Panc1 (cell line): ENCODE data around the gene PCSK5. TPM values are rescaled to one million over a fixed set of nuclear protein-coding genes. Genes with fewer than 3 reads are reported as not detected.

Experiments
- ATAC-seq: fragments of 200-7000 bp; cut with Tn5 transposase; 2 replicates; pipeline ENCODE4 v1.9.1; 2020; ENCODE audit warnings: mild to moderate bottlenecking, moderate library complexity
- BruUV-seq: library from RNA; stranded (reverse); fragments of 400-500 nt; replicated peaks from 2 replicates; lab custom pipeline; 2021; lab: Mats Ljungman, UMichigan
- CTCF ChIA-PET: fragments of 300-600 bp; sonication (Branson Sonifier 250); formaldehyde crosslinking; loops from one replicate; lab custom pipeline; 2022; ENCODE audit warnings: antibody characterized with exemption; lab: Charles Lee
- POLR2A ChIA-PET: fragments of 300-600 bp; sonication (Branson Sonifier 250); formaldehyde crosslinking; loops from one replicate; lab custom pipeline; 2022; ENCODE audit warnings: antibody characterized with exemption; lab: Charles Lee
- DNase-seq: peaks from one replicate; pipeline ENCODE4 v3.0.0-alpha.2; 2010; ENCODE audit warnings: low read depth, low spot score
- H3K27ac ChIP-seq: 2 replicates; pipeline ENCODE4 v1.5.1; 2011; ENCODE audit warnings: mild to moderate bottlenecking, low read length, inconsistent platforms
- H3K27me3 ChIP-seq: fragments of 200-500 bp; sonication (Bioruptor generic); 2 replicates; pipeline ENCODE4 v1.6.0; 2014; ENCODE audit warnings: low read length, inconsistent platforms; ENCODE audit not compliant: control insufficient read depth, insufficient read depth
- H3K36me3 ChIP-seq: fragments of 200-500 bp; sonication (Bioruptor generic); 2 replicates; pipeline ENCODE4 v1.5.1; 2014; ENCODE audit warnings: inconsistent platforms, mild to moderate bottlenecking, low read length, moderate library complexity; ENCODE audit not compliant: control insufficient read depth, insufficient read depth
- H3K4me1 ChIP-seq: 2 replicates; pipeline ENCODE4 v1.5.1; 2011; ENCODE audit warnings: inconsistent platforms, mild to moderate bottlenecking, low read length, moderate library complexity; ENCODE audit not compliant: control insufficient read depth, insufficient read depth
- H3K4me3 ChIP-seq, 2 experiments: 2 replicates each; pipeline ENCODE4 v1.5.1; 2011 to 2012; ENCODE audit warnings: low read depth in 2 of 2, low read length in 2 of 2, mild to moderate bottlenecking in 2 of 2, inconsistent platforms in 1 of 2, moderate library complexity in 1 of 2
- H3K9me3 ChIP-seq: fragments of 200-500 bp; sonication (Bioruptor generic); 2 replicates; pipeline ENCODE4 v1.5.1; 2014; ENCODE audit warnings: low read depth, mild to moderate bottlenecking, inconsistent platforms, low read length, moderate library complexity; ENCODE audit not compliant: control insufficient read depth, insufficient read depth
- POLR2AphosphoS5 ChIP-seq: IDR thresholded peaks from 2 replicates; pipeline ENCODE4 v1.6.1; 2012; ENCODE audit warnings: mild to moderate bottlenecking, low read depth, low read length, moderate library complexity
- SIN3A ChIP-seq: IDR thresholded peaks from 2 replicates; pipeline ENCODE4 v1.6.1; 2012; ENCODE audit warnings: low read depth, mild to moderate bottlenecking, low read length, moderate library complexity, borderline replicate concordance; ENCODE audit not compliant: insufficient read depth
- TCF7L2 ChIP-seq: IDR thresholded peaks from 2 replicates; pipeline ENCODE4 v1.6.1; 2011; ENCODE audit warnings: mild to moderate bottlenecking, low read depth, low read length, inconsistent platforms
- in situ Hi-C: cut with HindIII; loops from 2 replicates; pipeline ENCODE4 v1.10.0; 2016; ENCODE audit warnings: low sequenced_read_pairs, low pct_unique_long_range_greater_than_20kb
- intact Hi-C: fragments of 100-400 bp; cut with micrococcal nuclease; formaldehyde crosslinking; loops from one replicate; pipeline ENCODE4 v1.10.0; 2022; ENCODE audit not compliant: unreplicated experiment
- total RNA-seq: library from RNA; stranded (reverse); gene quantifications from one replicate; pipeline ENCODE4 v1.2.1, GENCODE V29; 2021; ENCODE audit not compliant: unreplicated experiment
- TF ChIP-seq, protein P1 (sequence below), 2 experiments: IDR thresholded peaks; 2 replicates each; pipeline ENCODE4 v1.6.1; 2011 to 2012; ENCODE audit warnings: low read depth in 2 of 2, control low read depth in 1 of 2, low read length in 1 of 2, mild to moderate bottlenecking in 1 of 2, moderate library complexity in 1 of 2; ENCODE audit not compliant: insufficient read depth in 1 of 2
- TF ChIP-seq, protein P2 (sequence below): fragments of 450-650 bp; IDR thresholded peaks from 2 replicates; pipeline ENCODE4 v1.5.1; 2017; ENCODE audit warnings: mild to moderate bottlenecking

The PCSK5 gene
- total RNA-seq, 1 experiment from 2014 or later: 0.21 TPM

DNA sequence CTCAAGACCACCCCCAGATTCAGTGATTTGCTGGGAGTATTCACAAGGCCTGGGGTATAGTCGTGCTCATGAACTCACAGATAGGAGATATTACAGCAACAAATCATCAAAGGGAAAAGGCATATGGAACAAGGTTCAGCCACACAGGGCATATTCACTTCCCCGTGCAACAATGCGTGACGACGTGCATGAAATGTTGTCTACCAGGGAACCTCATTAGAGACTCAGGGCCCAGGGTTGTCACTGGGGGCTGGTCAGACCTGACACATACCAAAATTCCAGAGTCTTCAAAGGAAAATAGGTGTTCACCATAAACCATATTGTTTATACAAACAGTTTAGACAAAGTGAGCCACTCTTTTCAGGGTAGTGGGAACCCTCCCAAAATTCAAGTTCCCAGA lies 291.3 kb downstream of the PCSK5 start:
- H3K27me3 ChIP-seq: no peaks in the 10 kb centered on the region
- no peaks in the 10 kb centered on the region for H3K9me3 ChIP-seq
- ATAC-seq (no peak), DNase-seq (no peak)
- H3K27ac ChIP-seq: no peak overlapping the region
- no peaks in the 10 kb centered on the region for H3K4me1 ChIP-seq
- no peak overlapping the region for H3K4me3 ChIP-seq
- POLR2A ChIA-PET: no interaction called here
- CTCF ChIA-PET: no interaction called here
- in situ Hi-C loops (no loop called here), intact Hi-C loops (no loop called here)
- no peaks in the 10 kb centered on the region; the same call in 1 of the 2 replicates for H3K36me3 ChIP-seq
- TF ChIP-seq TCF7L2: no peak
- TF ChIP-seq, protein P1, sequence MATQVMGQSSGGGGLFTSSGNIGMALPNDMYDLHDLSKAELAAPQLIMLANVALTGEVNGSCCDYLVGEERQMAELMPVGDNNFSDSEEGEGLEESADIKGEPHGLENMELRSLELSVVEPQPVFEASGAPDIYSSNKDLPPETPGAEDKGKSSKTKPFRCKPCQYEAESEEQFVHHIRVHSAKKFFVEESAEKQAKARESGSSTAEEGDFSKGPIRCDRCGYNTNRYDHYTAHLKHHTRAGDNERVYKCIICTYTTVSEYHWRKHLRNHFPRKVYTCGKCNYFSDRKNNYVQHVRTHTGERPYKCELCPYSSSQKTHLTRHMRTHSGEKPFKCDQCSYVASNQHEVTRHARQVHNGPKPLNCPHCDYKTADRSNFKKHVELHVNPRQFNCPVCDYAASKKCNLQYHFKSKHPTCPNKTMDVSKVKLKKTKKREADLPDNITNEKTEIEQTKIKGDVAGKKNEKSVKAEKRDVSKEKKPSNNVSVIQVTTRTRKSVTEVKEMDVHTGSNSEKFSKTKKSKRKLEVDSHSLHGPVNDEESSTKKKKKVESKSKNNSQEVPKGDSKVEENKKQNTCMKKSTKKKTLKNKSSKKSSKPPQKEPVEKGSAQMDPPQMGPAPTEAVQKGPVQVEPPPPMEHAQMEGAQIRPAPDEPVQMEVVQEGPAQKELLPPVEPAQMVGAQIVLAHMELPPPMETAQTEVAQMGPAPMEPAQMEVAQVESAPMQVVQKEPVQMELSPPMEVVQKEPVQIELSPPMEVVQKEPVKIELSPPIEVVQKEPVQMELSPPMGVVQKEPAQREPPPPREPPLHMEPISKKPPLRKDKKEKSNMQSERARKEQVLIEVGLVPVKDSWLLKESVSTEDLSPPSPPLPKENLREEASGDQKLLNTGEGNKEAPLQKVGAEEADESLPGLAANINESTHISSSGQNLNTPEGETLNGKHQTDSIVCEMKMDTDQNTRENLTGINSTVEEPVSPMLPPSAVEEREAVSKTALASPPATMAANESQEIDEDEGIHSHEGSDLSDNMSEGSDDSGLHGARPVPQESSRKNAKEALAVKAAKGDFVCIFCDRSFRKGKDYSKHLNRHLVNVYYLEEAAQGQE (IDR thresholded peaks at IDR 0.05; ENCODE audit: insufficient read depth in 1 of 2, low read depth in 2 of 2, low read length in 1 of 2): no peak
- no peak for TF ChIP-seq SIN3A
- TF ChIP-seq POLR2AphosphoS5: no peak
- TF ChIP-seq, protein P2, sequence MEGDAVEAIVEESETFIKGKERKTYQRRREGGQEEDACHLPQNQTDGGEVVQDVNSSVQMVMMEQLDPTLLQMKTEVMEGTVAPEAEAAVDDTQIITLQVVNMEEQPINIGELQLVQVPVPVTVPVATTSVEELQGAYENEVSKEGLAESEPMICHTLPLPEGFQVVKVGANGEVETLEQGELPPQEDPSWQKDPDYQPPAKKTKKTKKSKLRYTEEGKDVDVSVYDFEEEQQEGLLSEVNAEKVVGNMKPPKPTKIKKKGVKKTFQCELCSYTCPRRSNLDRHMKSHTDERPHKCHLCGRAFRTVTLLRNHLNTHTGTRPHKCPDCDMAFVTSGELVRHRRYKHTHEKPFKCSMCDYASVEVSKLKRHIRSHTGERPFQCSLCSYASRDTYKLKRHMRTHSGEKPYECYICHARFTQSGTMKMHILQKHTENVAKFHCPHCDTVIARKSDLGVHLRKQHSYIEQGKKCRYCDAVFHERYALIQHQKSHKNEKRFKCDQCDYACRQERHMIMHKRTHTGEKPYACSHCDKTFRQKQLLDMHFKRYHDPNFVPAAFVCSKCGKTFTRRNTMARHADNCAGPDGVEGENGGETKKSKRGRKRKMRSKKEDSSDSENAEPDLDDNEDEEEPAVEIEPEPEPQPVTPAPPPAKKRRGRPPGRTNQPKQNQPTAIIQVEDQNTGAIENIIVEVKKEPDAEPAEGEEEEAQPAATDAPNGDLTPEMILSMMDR: no peak
- BruUV-seq: no TSS peak

DNA sequence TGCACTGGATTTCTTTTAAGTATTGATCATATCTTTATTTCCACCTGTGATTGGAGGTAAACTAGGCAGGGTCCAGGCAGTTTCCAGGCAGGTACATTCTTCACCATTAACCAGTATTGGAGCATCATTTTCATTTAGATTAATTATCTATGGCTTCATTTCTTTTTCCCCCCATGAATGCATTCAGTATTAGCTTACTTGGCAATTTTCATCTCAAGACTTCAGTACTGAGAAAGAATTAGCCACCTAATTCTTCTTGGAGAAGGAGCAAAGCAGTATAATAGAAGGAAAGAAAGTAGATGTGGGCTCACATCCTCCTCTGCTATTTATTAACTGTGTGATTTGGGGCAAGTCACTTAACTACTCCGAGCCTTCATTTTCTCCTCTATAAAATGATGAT lies 295.0 kb downstream of the PCSK5 start:
- Histone ChIP-seq H3K36me3 (no peaks in the 10 kb centered on the region; the same call in 1 of the 2 replicates), H3K27ac (no peak overlapping the region), H3K4me3 (no peak overlapping the region), H3K4me1 (no peaks in the 10 kb centered on the region), H3K27me3 (no peaks in the 10 kb centered on the region), H3K9me3 (no peaks in the 10 kb centered on the region)
- intact Hi-C loops (no loop called here), in situ Hi-C loops (no loop called here)
- CTCF ChIA-PET: no interaction called here
- TF ChIP-seq TCF7L2: no peak
- no peak for TF ChIP-seq SIN3A
- TF ChIP-seq, protein P2: no peak
- TF ChIP-seq POLR2AphosphoS5: no peak
- ATAC-seq (no peak), DNase-seq (no peak)
- BruUV-seq: no TSS peak
- POLR2A ChIA-PET: no interaction called here
